ENCODE data around the gene CMKLR1. TPM values are rescaled to one million over a fixed set of nuclear protein-coding genes. Genes with fewer than 3 reads are reported as not detected.

CMKLR1 gene
- total and polyA plus RNA-seq, 2 donors (not counting 3 experiments of a cell fraction or from before 2014, with no cell fraction given) = 0.61 TPM; not detected in 1

GRCh38 chr12:108309674-108310312 is 29.3 kb downstream of the CMKLR1 start:
- no peak overlapping the region for H3K9ac ChIP-seq (replicated peaks; ENCODE audit: extremely low read depth, insufficient read depth, low read length)
- H3K9me1 ChIP-seq (replicated peaks; ENCODE audit: control insufficient read depth, extremely low read depth, insufficient read depth, low read length) = no peaks in the 10 kb centered on the region
- no peaks in the 10 kb centered on the region for H3K27me3 ChIP-seq (ENCODE audit: control insufficient read depth in 2 of 2, insufficient read depth in 2 of 2, low read length in 2 of 2)
- dilution Hi-C loops (cut with MboI; ENCODE audit: extremely low pct_ligation_motif_present, low sequenced_read_pairs) (no loop called here), intact Hi-C loops (cut with micrococcal nuclease) (loop anchor here (5.0 kb wide), 1 partner anchor 203 kb away; no protein-coding TSS in a partner anchor)
- TF ChIP-seq EZH2 (IDR thresholded peaks at IDR 0.05; ENCODE audit: borderline replicate concordance, low read depth, low read length, severe bottlenecking) (no peak), FOS (IDR thresholded peaks at IDR 0.05; ENCODE audit: borderline replicate concordance, insufficient read depth, low read length) (no peak), CTCF (IDR thresholded peaks at IDR 0.05; ENCODE audit: extremely low read depth in 1 of 2, insufficient read depth in 1 of 2, low read depth in 1 of 2, low read length in 2 of 2) (no peak), POLR2A (IDR thresholded peaks at IDR 0.05; ENCODE audit: low read depth, low read length) (no peak), MAX (IDR thresholded peaks at IDR 0.05; ENCODE audit: insufficient read depth, insufficient read length) (no peak)
- FAIRE-seq (no peak), DNase-seq (ENCODE audit: low read depth, low spot score) (no peak)
- no peaks in the 10 kb centered on the region for H3K9me3 ChIP-seq (replicated peaks; ENCODE audit: control insufficient read depth, insufficient read depth, low read length)
- no TSS peak for BruUV-seq (replicated peaks)
- H2AFZ ChIP-seq (ENCODE audit: low read depth, low read length) = no peak overlapping the region
- H3K4me2 ChIP-seq (ENCODE audit: insufficient read depth, low read length) = no peak overlapping the region
- H4K20me1 ChIP-seq (replicated peaks; ENCODE audit: control insufficient read depth, extremely low read depth, insufficient read depth, low read length) = no peaks in the 10 kb centered on the region
- POLR2A ChIA-PET = no interaction called here
- H3K4me1 ChIP-seq (ENCODE audit: control insufficient read depth, extremely low read depth, insufficient read depth, low read length) = peaks cover 36% of the 10 kb centered on the region
- no peak overlapping the region for H3K4me3 ChIP-seq (replicated peaks in 1 of 3; ENCODE audit: insufficient read depth in 1 of 3, low read depth in 1 of 3, low read length in 3 of 3)
- no peak overlapping the region for H3K27ac ChIP-seq (ENCODE audit: insufficient read depth, low read depth, low read length)
- CTCF ChIA-PET = no interaction called here
- H3K36me3 ChIP-seq (ENCODE audit: control insufficient read depth in 2 of 2, extremely low read depth in 1 of 2, insufficient read depth in 2 of 2, low read length in 2 of 2) = no peaks in the 10 kb centered on the region
- H3K79me2 ChIP-seq (ENCODE audit: control insufficient read depth, insufficient read depth, low read length) = no peaks in the 10 kb centered on the region
